CD4-positive, CD25-positive, alpha-beta regulatory T cell (primary cell): ENCODE results near the gene KCP. TPM values are rescaled to one million over a fixed set of nuclear protein-coding genes. Genes with fewer than 3 reads are reported as not detected.

Experiments used
- ATAC-seq, 2 donors: fragments of 150-1000 bp; cut with Tn5 transposase; one replicate each; pipeline ENCODE4 v1.10.0; 2021; ENCODE audit warnings: low read depth in 2 of 2, moderate number of reproducible peaks in 2 of 2, moderate library complexity in 1 of 2
- DNase-seq, 3 donors: peaks; one replicate each; pipeline versions ENCODE4 v3.0.0 to v3.0.0-alpha.2; 2012 to 2022; ENCODE audit warnings: mixed read lengths in 1 of 3
- H3K27ac ChIP-seq: one replicate; pipeline ENCODE4 v1.7.0; 2013; ENCODE audit warnings: mild to moderate bottlenecking, low read length; ENCODE audit not compliant: insufficient read depth, poor library complexity, severe bottlenecking
- H3K27me3 ChIP-seq: one replicate; pipeline ENCODE4 v1.7.0; 2013; ENCODE audit warnings: low read length; ENCODE audit not compliant: control insufficient read depth, insufficient read depth
- H3K36me3 ChIP-seq: one replicate; pipeline ENCODE4 v1.7.0; 2013; ENCODE audit warnings: mild to moderate bottlenecking, low read length, moderate library complexity; ENCODE audit not compliant: control insufficient read depth, insufficient read depth
- H3K4me1 ChIP-seq: 2 replicates; pipeline ENCODE4 v1.7.0; 2013; ENCODE audit warnings: mild to moderate bottlenecking, low read length; ENCODE audit not compliant: insufficient read depth, control insufficient read depth, poor library complexity, severe bottlenecking
- H3K4me3 ChIP-seq: one replicate; pipeline ENCODE4 v1.7.0; 2013; ENCODE audit warnings: low read depth, mild to moderate bottlenecking, low read length, moderate library complexity
- H3K9me3 ChIP-seq, 2 experiments: 1 replicate in 1 of 2; 2 replicates in 1 of 2; pipeline ENCODE4 v1.7.0; 2013; ENCODE audit warnings: low read length in 2 of 2, mild to moderate bottlenecking in 1 of 2, moderate library complexity in 1 of 2; ENCODE audit not compliant: control insufficient read depth in 2 of 2
- H3K27ac Mint-ChIP-seq, 3 donors: one replicate each; pipeline ENCODE4 v1.8.0; 2020 to 2022; ENCODE audit warnings: mild to moderate bottlenecking in 3 of 3, mixed read lengths in 3 of 3, moderate library complexity in 2 of 3
- H3K27me3 Mint-ChIP-seq: one replicate; pipeline ENCODE4 v1.8.0; 2022; ENCODE audit warnings: mild to moderate bottlenecking, mixed read lengths
- H3K36me3 Mint-ChIP-seq: one replicate; pipeline ENCODE4 v1.8.0; 2020; ENCODE audit warnings: mixed read lengths
- H3K4me1 Mint-ChIP-seq, 4 donors: one replicate each; pipeline ENCODE4 v1.8.0; 2020 to 2022; ENCODE audit warnings: mixed read lengths in 4 of 4, mild to moderate bottlenecking in 1 of 4
- H3K4me3 Mint-ChIP-seq, 4 donors: one replicate each; pipeline ENCODE4 v1.8.0; 2020 to 2022; ENCODE audit warnings: mild to moderate bottlenecking in 4 of 4, mixed read lengths in 4 of 4, moderate library complexity in 3 of 4
- H3K9me3 Mint-ChIP-seq, 7 donors: one replicate each; pipeline ENCODE4 v1.8.0; 2020 to 2022; ENCODE audit warnings: mixed read lengths in 7 of 7, mild to moderate bottlenecking in 3 of 7, moderate library complexity in 2 of 7
- polyA plus RNA-seq, 4 donors: library from polyadenylated mRNA; unstranded; fragments of 300-500 nt; fragmentation: Illumina TruSeq; gene quantifications; one replicate each; pipeline ENCODE4 v1.2.3, GENCODE V29; 2021
- total RNA-seq: library from RNA; stranded (reverse); gene quantifications from one replicate; pipeline ENCODE4 v1.2.3, GENCODE V29; 2022

KCP gene
- total and polyA plus RNA-seq, 5 donors from 2014 or later, result 0.08 to 0.22 (median 0.08) TPM; not detected in 2

- peaks cover 0 to 5% (median 0%) of the 10 kb centered on the region in 7 donors for H3K9me3 Mint-ChIP-seq
- peaks cover 3% of the 10 kb centered on the region for H3K27me3 ChIP-seq
- no peaks in the 10 kb centered on the region for H3K4me1 Mint-ChIP-seq
- H3K4me3 ChIP-seq, result no peak overlapping the region
- peaks cover 35% of the 10 kb centered on the region for H3K27me3 Mint-ChIP-seq
- H3K27ac Mint-ChIP-seq, result no peak overlapping the region
- no peak overlapping the region for H3K4me3 Mint-ChIP-seq
- peaks cover 6 to 7% of the 10 kb centered on the region in 2 experiments for H3K9me3 ChIP-seq
- H3K36me3 Mint-ChIP-seq, result no peaks in the 10 kb centered on the region
- ATAC-seq (no peak), DNase-seq (no peak)
- no peaks in the 10 kb centered on the region for H3K36me3 ChIP-seq
- H3K4me1 ChIP-seq, result no peaks in the 10 kb centered on the region
- H3K27ac ChIP-seq, result no peak overlapping the region
These were observed 7.5 kb downstream of the KCP start for GRCh38 chr7:128902761-128903585.

- no peaks in the 10 kb centered on the region for H3K4me1 Mint-ChIP-seq
- no peak for ATAC-seq
- Histone ChIP-seq H3K4me1 (no peaks in the 10 kb centered on the region), H3K9me3 (peaks cover 6 to 7% of the 10 kb centered on the region in 2 experiments), H3K36me3 (no peaks in the 10 kb centered on the region), H3K27ac (no peak overlapping the region), H3K27me3 (peaks cover 3% of the 10 kb centered on the region), H3K4me3 (no peak overlapping the region)
- no peak for DNase-seq
- H3K27ac Mint-ChIP-seq, result no peak overlapping the region
- no peaks in the 10 kb centered on the region for H3K36me3 Mint-ChIP-seq
- H3K9me3 Mint-ChIP-seq, result peaks cover 0 to 5% (median 0%) of the 10 kb centered on the region in 7 donors
- no peak overlapping the region for H3K4me3 Mint-ChIP-seq
- peaks cover 28% of the 10 kb centered on the region for H3K27me3 Mint-ChIP-seq
These were observed 10.3 kb downstream of the KCP start for GRCh38 chr7:128900237-128900636.

GRCh38 chr7:128899392-128899791 lies 11.1 kb downstream of the KCP start:
- peaks cover 3% of the 10 kb centered on the region for H3K27me3 ChIP-seq
- no peaks in the 10 kb centered on the region for H3K36me3 ChIP-seq
- no peaks in the 10 kb centered on the region for H3K4me1 ChIP-seq
- H3K27me3 Mint-ChIP-seq, result peaks cover 22% of the 10 kb centered on the region
- ATAC-seq (no peak), DNase-seq (no peak)
- H3K36me3 Mint-ChIP-seq, result no peaks in the 10 kb centered on the region
- no peaks in the 10 kb centered on the region for H3K4me1 Mint-ChIP-seq
- H3K9me3 Mint-ChIP-seq, result peaks cover 0 to 5% (median 0%) of the 10 kb centered on the region in 7 donors
- H3K27ac ChIP-seq, result no peak overlapping the region
- H3K4me3 Mint-ChIP-seq, result no peak overlapping the region
- H3K9me3 ChIP-seq, result peaks cover 6 to 7% of the 10 kb centered on the region in 2 experiments
- H3K27ac Mint-ChIP-seq, result no peak overlapping the region
- H3K4me3 ChIP-seq, result no peak overlapping the region

GRCh38 chr7:128895320-128895719 lies 15.2 kb downstream of the KCP start:
- H3K4me1 ChIP-seq, result peaks cover 4% of the 10 kb centered on the region
- H3K36me3 ChIP-seq, result no peaks in the 10 kb centered on the region
- H3K27ac Mint-ChIP-seq, result no peak overlapping the region
- peaks cover 6 to 7% of the 10 kb centered on the region in 2 experiments for H3K9me3 ChIP-seq
- peaks cover 6% of the 10 kb centered on the region for H3K27me3 ChIP-seq
- H3K4me1 Mint-ChIP-seq, result no peaks in the 10 kb centered on the region
- peaks cover 17% of the 10 kb centered on the region for H3K27me3 Mint-ChIP-seq
- no peak for DNase-seq
- no peak overlapping the region for H3K27ac ChIP-seq
- no peak overlapping the region for H3K4me3 Mint-ChIP-seq
- peaks cover 0 to 4% (median 0%) of the 10 kb centered on the region in 7 donors for H3K9me3 Mint-ChIP-seq
- H3K36me3 Mint-ChIP-seq, result no peaks in the 10 kb centered on the region
- no peak overlapping the region for H3K4me3 ChIP-seq
- ATAC-seq, result no peak

- ATAC-seq, result no peak
- no peak overlapping the region for H3K27ac ChIP-seq
- Mint-ChIP-seq H3K4me1 (peaks cover 0 to 5% (median 0%) of the 10 kb centered on the region in 4 donors), H3K27ac (no peak overlapping the region), H3K4me3 (no peak overlapping the region), H3K27me3 (peaks cover 17% of the 10 kb centered on the region), H3K9me3 (peaks cover 0 to 4% (median 0%) of the 10 kb centered on the region in 7 donors), H3K36me3 (no peaks in the 10 kb centered on the region)
- H3K36me3 ChIP-seq, result no peaks in the 10 kb centered on the region
- peaks cover 3% of the 10 kb centered on the region for H3K27me3 ChIP-seq
- H3K4me3 ChIP-seq, result no peak overlapping the region
- peaks cover 4% of the 10 kb centered on the region for H3K4me1 ChIP-seq
- no peak for DNase-seq
- no peaks in the 10 kb centered on the region for H3K9me3 ChIP-seq
These were observed 16.4 kb downstream of the KCP start for GRCh38 chr7:128894101-128894440.

- no peaks in the 10 kb centered on the region for H3K36me3 Mint-ChIP-seq
- H3K9me3 Mint-ChIP-seq, result peaks cover 0 to 3% (median 0%) of the 10 kb centered on the region in 7 donors
- H3K27me3 Mint-ChIP-seq, result peaks cover 15% of the 10 kb centered on the region
- H3K27ac Mint-ChIP-seq, result no peak overlapping the region
- H3K4me3 Mint-ChIP-seq, result no peak overlapping the region
- no peak overlapping the region for H3K27ac ChIP-seq
- H3K4me1 ChIP-seq, result peaks cover 4% of the 10 kb centered on the region
- ATAC-seq (no peak), DNase-seq (no peak)
- H3K4me3 ChIP-seq, result no peak overlapping the region
- peaks cover 0 to 5% (median 0%) of the 10 kb centered on the region in 4 donors for H3K4me1 Mint-ChIP-seq
- H3K36me3 ChIP-seq, result no peaks in the 10 kb centered on the region
- no peaks in the 10 kb centered on the region for H3K9me3 ChIP-seq
- H3K27me3 ChIP-seq, result peaks cover 3% of the 10 kb centered on the region
These were observed 17.0 kb downstream of the KCP start for GRCh38 chr7:128893251-128894100.

- Histone ChIP-seq H3K27me3 (peaks cover 3% of the 10 kb centered on the region), H3K4me3 (no peak overlapping the region), H3K4me1 (peaks cover 4% of the 10 kb centered on the region), H3K27ac (no peak overlapping the region), H3K36me3 (no peaks in the 10 kb centered on the region), H3K9me3 (no peaks in the 10 kb centered on the region)
- DNase-seq, result no peak
- Mint-ChIP-seq H3K9me3 (no peaks in the 10 kb centered on the region), H3K4me3 (no peak overlapping the region), H3K4me1 (peaks cover 0 to 5% (median 0%) of the 10 kb centered on the region in 4 donors), H3K27me3 (peaks cover 12% of the 10 kb centered on the region), H3K36me3 (no peaks in the 10 kb centered on the region), H3K27ac (no peak overlapping the region)
- ATAC-seq, result no peak
These were observed 17.8 kb downstream of the KCP start for GRCh38 chr7:128892521-128893250.
